Measurements from ENCODE around the gene FTL.

The FTL gene

DNA sequence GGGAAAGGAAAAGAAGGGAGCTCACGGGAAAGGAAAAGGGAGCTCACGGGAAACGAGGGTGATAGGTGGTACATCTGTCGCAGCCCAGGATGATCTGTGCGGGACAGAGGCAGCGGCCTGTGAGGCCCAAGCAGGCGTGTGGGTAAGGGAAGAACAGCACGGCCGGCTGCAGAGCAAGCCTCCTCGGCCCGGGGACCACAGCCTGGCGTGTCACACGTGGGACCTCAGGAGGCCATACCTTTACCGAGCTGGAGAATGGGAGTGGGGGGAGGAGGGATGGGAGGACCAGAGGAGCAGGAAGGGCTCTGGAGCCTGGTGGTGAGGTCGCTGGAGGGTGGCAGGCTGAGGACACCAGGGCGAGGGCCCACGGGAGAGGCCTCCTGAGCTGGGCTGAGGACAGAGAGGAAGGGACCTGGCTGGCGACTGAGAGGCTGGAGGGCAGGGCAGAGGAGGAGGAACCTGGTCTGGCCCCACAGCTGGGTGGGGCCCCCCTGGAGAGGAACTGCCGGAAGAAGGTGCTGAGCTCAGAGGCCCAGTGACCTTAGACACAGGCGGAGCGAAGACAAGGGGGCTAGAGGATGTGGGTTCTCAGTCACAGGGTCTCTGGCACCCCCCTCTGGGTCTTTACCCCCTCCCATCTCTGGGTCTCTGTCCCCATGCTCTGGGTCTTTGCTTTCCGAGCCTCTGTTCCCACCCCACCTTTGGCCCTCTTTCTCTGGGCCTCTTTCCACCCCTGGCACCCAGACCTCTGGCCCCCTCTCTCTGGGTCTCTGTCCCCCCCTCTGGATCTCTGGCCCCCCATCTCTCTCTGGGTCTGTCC is 2.9 kb upstream of the FTL start:
- H3K4me3 ChIP-seq (ENCODE audit: low read length) = no peak overlapping the region
- DNase-seq (ENCODE audit: low read depth) = no peak

GRCh38 chr19:48962849-48963165 is 2.3 kb upstream of the FTL start:
- TF ChIP-seq, protein P1, sequence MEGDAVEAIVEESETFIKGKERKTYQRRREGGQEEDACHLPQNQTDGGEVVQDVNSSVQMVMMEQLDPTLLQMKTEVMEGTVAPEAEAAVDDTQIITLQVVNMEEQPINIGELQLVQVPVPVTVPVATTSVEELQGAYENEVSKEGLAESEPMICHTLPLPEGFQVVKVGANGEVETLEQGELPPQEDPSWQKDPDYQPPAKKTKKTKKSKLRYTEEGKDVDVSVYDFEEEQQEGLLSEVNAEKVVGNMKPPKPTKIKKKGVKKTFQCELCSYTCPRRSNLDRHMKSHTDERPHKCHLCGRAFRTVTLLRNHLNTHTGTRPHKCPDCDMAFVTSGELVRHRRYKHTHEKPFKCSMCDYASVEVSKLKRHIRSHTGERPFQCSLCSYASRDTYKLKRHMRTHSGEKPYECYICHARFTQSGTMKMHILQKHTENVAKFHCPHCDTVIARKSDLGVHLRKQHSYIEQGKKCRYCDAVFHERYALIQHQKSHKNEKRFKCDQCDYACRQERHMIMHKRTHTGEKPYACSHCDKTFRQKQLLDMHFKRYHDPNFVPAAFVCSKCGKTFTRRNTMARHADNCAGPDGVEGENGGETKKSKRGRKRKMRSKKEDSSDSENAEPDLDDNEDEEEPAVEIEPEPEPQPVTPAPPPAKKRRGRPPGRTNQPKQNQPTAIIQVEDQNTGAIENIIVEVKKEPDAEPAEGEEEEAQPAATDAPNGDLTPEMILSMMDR (conservative IDR thresholded peaks at IDR 0.05; ENCODE audit: low read length) = no peak
- H3K4me3 ChIP-seq (ENCODE audit: low read length) = no peak overlapping the region
- no peak for DNase-seq (ENCODE audit: low read depth)

More for the DNA sequence above, 2.9 kb upstream of the FTL start:
- TF ChIP-seq, protein P1 (conservative IDR thresholded peaks at IDR 0.05; ENCODE audit: low read length) = no peak

- DNase-seq (ENCODE audit: low read depth) = peak; percentile 68
- H3K4me3 ChIP-seq (ENCODE audit: low read length) = peak overlapping the region; percentile 33
- TF ChIP-seq, protein P1 (conservative IDR thresholded peaks at IDR 0.05; ENCODE audit: low read length) = no peak
Observed at GRCh38 chr19:48963371-48964204, 1.5 kb upstream of the FTL start.

- H3K4me3 ChIP-seq (ENCODE audit: low read length) = peak overlapping the region; percentile 33
- TF ChIP-seq, protein P1 (conservative IDR thresholded peaks at IDR 0.05; ENCODE audit: low read length) = no peak
- peak; percentile 76 for DNase-seq (ENCODE audit: low read depth)
Observed at GRCh38 chr19:48964205-48965039, 687 bp upstream of the FTL start.

- H3K4me3 ChIP-seq (ENCODE audit: low read length) = peak overlapping the region; percentile 100
- TF ChIP-seq, protein P1 (conservative IDR thresholded peaks at IDR 0.05; ENCODE audit: low read length) = no peak
- peak; percentile 76 for DNase-seq (ENCODE audit: low read depth)
Observed at GRCh38 chr19:48965806-48966540, 864 bp downstream of the FTL start.

DNA sequence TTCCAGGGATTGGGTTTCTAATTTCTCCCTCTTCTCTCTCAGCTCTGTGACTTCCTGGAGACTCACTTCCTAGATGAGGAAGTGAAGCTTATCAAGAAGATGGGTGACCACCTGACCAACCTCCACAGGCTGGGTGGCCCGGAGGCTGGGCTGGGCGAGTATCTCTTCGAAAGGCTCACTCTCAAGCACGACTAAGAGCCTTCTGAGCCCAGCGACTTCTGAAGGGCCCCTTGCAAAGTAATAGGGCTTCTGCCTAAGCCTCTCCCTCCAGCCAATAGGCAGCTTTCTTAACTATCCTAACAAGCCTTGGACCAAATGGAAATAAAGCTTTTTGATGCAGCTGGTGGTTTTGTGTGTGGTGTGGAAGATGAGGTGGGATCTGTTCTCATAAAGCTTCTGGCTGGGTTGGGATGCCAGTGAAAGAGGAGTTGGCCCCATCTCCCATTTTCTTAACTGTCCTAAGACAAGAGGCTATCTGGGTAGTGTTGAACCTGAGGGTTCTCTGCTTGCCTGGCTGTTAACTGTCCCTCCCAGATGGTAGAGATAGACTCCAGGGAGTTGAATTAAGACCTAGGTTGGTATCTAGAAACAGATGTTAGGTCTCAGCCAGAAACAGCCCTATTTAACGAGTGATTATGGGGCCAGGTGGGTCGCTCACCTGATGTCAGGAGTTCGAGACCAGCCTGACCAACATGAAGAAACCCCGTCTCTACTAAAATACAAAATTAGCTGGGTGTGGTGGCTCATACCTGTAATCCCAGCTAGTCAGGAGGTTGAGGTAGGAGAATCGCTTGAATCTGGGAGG is 1.6 kb downstream of the FTL start:
- peak overlapping the region; percentile 100 for H3K4me3 ChIP-seq (ENCODE audit: low read length)
- DNase-seq (ENCODE audit: low read depth) = no peak
- TF ChIP-seq, protein P1 (conservative IDR thresholded peaks at IDR 0.05; ENCODE audit: low read length) = no peak

Data from AG10803 (cell line).